ENCODE measurements around the gene TIMM10B. TPM values are rescaled to one million over a fixed set of nuclear protein-coding genes. Genes with fewer than 3 reads are reported as not detected.

The TIMM10B gene
- total RNA-seq, 2 experiments from 2014 or later: 40.2 to 41.3 TPM

DNA sequence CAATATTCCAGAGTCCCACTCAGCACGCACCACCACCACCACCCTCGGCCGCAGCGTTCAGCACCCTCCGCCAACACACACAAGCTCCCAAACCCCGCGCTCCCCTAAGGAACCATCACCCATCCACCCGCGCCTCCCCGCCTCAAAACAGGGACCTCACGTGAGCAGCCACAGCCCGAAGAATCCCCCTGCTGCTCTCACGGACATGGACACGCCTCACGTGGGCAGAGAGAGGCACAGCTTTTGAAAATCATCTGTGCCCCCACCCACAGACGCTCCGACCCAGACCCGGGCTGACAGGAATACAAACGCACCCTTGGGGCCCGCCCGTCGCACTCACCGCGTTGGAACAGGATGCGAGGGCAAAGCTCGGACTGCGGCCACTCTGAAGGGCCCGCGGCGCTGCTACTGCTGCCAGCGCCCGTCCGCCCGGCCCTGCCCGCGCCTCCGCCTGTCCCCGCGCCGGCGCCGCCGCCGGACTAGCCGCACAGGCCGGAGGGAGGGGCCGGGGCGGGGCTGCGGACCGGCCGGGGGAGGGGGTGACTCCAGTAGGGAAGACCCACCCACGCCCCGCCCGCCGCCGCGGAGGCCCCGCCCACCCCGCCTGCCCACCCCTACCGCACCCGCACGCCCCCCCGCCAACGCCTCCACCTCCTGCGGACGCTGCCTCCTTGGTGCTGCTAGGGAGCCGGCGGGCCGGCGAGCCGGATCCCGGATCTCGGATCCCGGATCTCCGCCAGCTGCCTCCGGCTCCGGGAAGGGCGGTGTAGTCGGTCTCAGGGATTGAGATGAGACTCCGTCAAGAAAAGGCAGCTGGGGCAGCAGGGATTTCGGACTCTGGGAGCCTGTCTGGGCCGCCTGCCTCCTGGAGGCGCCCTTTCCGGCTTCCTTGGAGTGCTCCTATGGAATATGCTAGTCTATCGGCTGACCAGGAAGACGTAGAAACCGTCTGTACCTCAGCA lies 7.6 kb upstream of the TIMM10B start, which contains the start of gene TRIM3:
TSS of gene TRIM3 (minus strand) at position 491 of the 962 bp plus-strand sequence. CDS start 8,246 bp downstream, outside the sequence.
- Mint-ChIP-seq H3K9me3 (no peaks in the 10 kb centered on the region), H3K4me1 (ENCODE audit: low read depth) (peaks cover 23% of the 10 kb centered on the region), H3K27ac (peak within 1 kb of the TSS; percentile 31), H3K27me3 (no peaks in the 10 kb centered on the region), H3K4me3 (peak within 1 kb of the TSS; percentile 80), H3K36me3 (peaks cover 11% of the 10 kb centered on the region)
- ChIA-PET CTCF (interaction anchor here (0.6 to 5.5 kb wide), 7 partner anchors 30 to 998 kb away, joined by 3 to 45 read pairs (median 4); partner anchors contain the start of gene MRPL17), POLR2A (interaction anchor here (0.8 to 1.3 kb wide), 6 partner anchors 30 to 139 kb away, joined by 3 to 4 read pairs (median 3); partner anchors contain the start of genes APBB1 and TAF10)
- intact Hi-C loops (cut with micrococcal nuclease): loop anchor here (5.0 kb wide), 1 partner anchor 36 kb away; no protein-coding TSS in a partner anchor
- peak; percentile 75 for DNase-seq

DNA sequence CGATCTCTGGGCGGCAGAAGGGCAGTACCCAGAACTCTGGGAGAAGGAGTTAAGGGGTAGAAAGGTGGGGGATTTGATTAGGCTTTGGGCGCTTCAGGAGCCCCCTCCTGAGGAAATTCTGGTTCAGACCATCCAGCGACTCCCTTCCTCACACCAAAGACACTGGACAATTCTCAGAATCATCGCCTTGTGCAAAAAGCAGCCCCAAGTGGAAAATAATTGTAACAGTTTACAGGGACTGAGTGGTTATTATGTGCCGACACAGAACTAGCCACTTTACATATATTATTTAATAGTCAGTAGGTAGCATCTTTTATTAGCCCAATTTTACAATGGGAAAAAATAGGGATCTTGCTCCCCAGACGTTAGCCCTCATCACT lies 6.9 kb upstream of the TIMM10B start:
- H3K4me1 Mint-ChIP-seq (ENCODE audit: low read depth): peaks cover 29% of the 10 kb centered on the region
- H3K27ac Mint-ChIP-seq: peak overlapping the region; percentile 31
- H3K4me3 Mint-ChIP-seq: peak overlapping the region; percentile 68
- H3K36me3 Mint-ChIP-seq: peaks cover 17% of the 10 kb centered on the region
- POLR2A ChIA-PET: interaction anchor here (0.8 to 0.9 kb wide), 2 partner anchors 61 to 138 kb away, joined by 3 read pairs; partner anchors contain the start of gene TAF10
- no peak for DNase-seq
- H3K27me3 Mint-ChIP-seq: no peaks in the 10 kb centered on the region
- CTCF ChIA-PET: interaction anchor here (5.5 kb wide), 1 partner anchor 95 kb away, joined by 45 read pairs; no protein-coding TSS in a partner anchor
- H3K9me3 Mint-ChIP-seq: no peaks in the 10 kb centered on the region
- intact Hi-C loops (cut with micrococcal nuclease): loop anchor here (5.0 kb wide), 1 partner anchor 37 kb away; no protein-coding TSS in a partner anchor

DNA sequence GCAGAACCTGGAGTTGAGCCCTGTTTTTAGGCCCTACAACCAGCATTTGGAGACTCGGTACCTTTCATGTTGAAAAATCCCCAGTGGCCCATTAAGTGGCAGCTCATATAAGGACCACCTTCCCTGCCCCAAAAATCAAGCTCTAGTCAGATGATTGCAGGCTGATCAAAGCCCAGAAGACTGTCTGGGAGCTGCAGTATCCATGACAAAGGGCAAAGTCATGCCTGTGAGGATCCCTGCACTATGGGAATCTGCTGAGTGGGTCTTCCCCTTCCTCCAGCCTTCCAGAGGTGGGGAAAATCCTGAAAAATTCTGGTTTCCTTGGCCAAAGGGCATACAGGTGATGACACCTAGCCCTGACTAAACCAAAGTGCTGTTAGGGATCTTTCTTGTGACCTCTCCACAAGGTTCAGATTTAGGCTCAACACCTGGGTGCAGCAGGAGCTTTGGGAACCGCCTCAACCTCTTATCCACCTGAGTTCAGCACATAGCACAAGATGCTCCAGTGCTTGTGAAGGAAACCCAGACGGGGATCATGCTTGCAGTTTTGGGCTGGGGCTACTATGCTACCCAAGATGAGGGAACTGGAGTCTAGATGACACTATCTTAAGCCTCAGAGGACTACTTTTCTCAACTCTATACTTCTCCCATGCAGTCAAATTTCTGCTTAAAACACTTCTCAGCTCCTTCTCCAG lies 6.3 kb upstream of the TIMM10B start:
- Mint-ChIP-seq H3K27me3 (no peaks in the 10 kb centered on the region), H3K27ac (no peak overlapping the region), H3K36me3 (peaks cover 21% of the 10 kb centered on the region), H3K9me3 (no peaks in the 10 kb centered on the region), H3K4me3 (peak overlapping the region; percentile 33), H3K4me1 (ENCODE audit: low read depth) (peaks cover 34% of the 10 kb centered on the region)
- ChIA-PET CTCF (interaction anchor here (1.0 to 5.5 kb wide), 3 partner anchors 31 to 95 kb away, joined by 3 to 45 read pairs (median 8); no protein-coding TSS in a partner anchor), POLR2A (interaction anchor here (0.8 kb wide), 1 partner anchor 138 kb away, joined by 3 read pairs; the partner anchor contains the start of gene TAF10)
- intact Hi-C loops (cut with micrococcal nuclease): loop anchor here (5.0 kb wide), 1 partner anchor 38 kb away; no protein-coding TSS in a partner anchor
- DNase-seq: peak; percentile 15

DNA sequence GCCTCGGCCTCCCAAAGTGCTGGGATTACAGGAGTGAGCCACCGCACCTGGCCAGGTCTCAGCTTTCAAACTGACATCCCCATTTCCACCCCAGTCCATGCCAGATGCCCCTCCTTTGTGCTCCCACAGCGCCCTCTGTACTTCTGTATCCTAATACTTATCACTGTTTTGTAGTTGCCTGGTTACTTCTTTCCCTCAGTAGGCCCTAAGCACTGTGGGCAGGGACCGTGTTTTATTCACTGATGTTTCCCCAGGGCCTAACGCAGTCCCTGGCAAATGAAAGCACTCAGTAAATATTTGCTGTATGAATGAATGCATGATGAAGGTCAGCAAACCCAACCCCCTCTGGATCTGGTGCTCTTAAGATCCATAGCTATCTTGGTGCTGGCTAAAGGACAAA lies 5.4 kb upstream of the TIMM10B start:
- DNase-seq: no peak
- intact Hi-C loops (cut with micrococcal nuclease): no loop called here
- Mint-ChIP-seq H3K9me3 (no peaks in the 10 kb centered on the region), H3K27ac (no peak overlapping the region), H3K4me1 (ENCODE audit: low read depth) (peaks cover 43% of the 10 kb centered on the region), H3K27me3 (no peaks in the 10 kb centered on the region), H3K36me3 (peaks cover 21% of the 10 kb centered on the region), H3K4me3 (no peak overlapping the region)
- ChIA-PET CTCF (interaction anchor here (1.0 to 5.5 kb wide), 4 partner anchors 32 to 96 kb away, joined by 3 to 45 read pairs (median 6); no protein-coding TSS in a partner anchor), POLR2A (no interaction called here)

DNA sequence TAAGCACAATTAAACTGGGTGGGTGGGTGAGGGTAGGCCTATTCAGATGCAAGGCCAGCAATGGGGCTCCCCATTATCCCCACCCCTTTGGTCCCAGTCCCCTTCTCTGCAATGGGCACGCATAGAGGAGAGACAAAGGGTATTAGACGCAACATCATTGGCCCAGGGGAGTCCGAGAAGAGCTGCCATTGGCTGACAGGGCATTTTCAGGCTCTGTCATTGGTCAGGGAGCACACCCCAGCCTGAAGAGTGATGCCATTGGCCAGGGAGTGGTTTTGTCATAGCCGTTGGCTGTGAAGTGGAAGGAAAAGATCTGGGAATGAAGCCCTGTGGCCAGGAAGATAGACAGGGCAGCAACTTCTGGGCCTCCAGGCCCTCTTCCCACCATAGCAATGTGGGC lies 4.7 kb upstream of the TIMM10B start:
- no peaks in the 10 kb centered on the region for H3K9me3 Mint-ChIP-seq
- POLR2A ChIA-PET: no interaction called here
- no peak overlapping the region for H3K27ac Mint-ChIP-seq
- no peak for DNase-seq
- H3K36me3 Mint-ChIP-seq: peaks cover 21% of the 10 kb centered on the region
- no peaks in the 10 kb centered on the region for H3K27me3 Mint-ChIP-seq
- CTCF ChIA-PET: interaction anchor here (1.4 to 5.5 kb wide), 2 partner anchors 35 to 97 kb away, joined by 3 to 45 read pairs; no protein-coding TSS in a partner anchor
- no peak overlapping the region for H3K4me3 Mint-ChIP-seq
- peaks cover 39% of the 10 kb centered on the region for H3K4me1 Mint-ChIP-seq (ENCODE audit: low read depth)
- intact Hi-C loops (cut with micrococcal nuclease): no loop called here

DNA sequence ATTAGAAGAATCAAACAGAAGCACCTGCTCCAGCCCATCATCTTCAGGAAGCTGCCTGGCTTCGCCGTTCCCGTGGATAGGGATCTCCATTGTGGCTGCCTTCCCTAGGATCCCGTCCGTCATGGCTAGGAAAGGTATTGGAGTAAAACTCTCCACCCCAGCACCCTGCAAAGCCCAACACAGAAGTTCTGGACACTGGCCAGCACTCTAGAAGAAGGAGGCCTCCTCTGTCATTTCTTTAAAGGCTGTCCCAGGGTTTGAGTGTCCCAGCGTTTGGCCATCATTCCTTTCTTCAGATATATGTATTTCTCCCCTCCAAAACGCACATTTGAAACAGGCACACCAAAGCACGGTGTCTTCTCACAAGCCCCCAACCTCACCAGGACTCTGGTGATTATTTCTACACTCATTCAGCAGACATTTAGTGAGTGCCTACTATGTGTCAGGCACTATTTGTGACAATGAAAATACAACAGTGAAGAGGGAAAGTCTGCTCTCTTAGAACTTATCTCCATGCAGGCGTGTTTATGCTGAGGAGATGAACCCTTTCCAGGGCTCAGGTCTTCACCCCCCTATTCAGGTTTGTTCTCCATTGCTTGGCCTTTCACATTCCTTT lies 894 bp upstream of the TIMM10B start:
- Mint-ChIP-seq H3K27ac (peak overlapping the region; percentile 96), H3K9me3 (no peaks in the 10 kb centered on the region), H3K4me1 (ENCODE audit: low read depth) (peaks cover 35% of the 10 kb centered on the region), H3K27me3 (no peaks in the 10 kb centered on the region), H3K4me3 (peak overlapping the region; percentile 91), H3K36me3 (peaks cover 35% of the 10 kb centered on the region)
- intact Hi-C loops (cut with micrococcal nuclease): loop anchor here (2.0 to 5.0 kb wide), 3 partner anchors 62 to 267 kb away; partner anchors contain the start of genes APBB1 and TAF10
- no peak for DNase-seq
- ChIA-PET POLR2A (no interaction called here), CTCF (interaction anchor here (1.7 to 3.6 kb wide), 2 partner anchors 101 to 138 kb away, joined by 7 to 25 read pairs; partner anchors contain the start of gene TPP1)

DNA sequence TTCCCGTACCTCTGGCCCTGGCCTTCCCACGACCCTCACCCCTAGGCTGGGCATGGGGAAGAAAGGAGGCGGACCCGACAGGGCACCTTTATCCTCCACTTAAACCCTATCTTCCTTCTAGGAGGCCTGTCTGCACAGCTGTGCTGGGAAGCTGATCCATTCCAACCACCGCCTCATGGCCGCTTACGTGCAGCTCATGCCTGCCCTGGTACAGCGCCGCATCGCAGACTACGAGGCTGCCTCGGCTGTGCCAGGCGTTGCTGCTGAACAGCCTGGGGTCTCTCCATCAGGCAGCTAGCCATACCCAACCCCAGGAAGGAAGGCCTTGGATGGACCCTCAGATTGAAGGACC lies 599 bp downstream of the TIMM10B start:
- ChIA-PET CTCF (interaction anchor here (0.8 to 3.6 kb wide), 13 partner anchors 24 to 273 kb away, joined by 3 to 25 read pairs (median 4); partner anchors contain the start of genes MRPL17 and TPP1), POLR2A (interaction anchor here (0.6 to 2.3 kb wide), 11 partner anchors 8 to 264 kb away, joined by 3 to 14 read pairs (median 4); partner anchors contain the start of genes APBB1, SMPD1 and TAF10)
- Mint-ChIP-seq H3K9me3 (no peaks in the 10 kb centered on the region), H3K4me1 (ENCODE audit: low read depth) (peaks cover 35% of the 10 kb centered on the region), H3K36me3 (peaks cover 33% of the 10 kb centered on the region), H3K4me3 (peak overlapping the region; percentile 91), H3K27ac (peak overlapping the region; percentile 96), H3K27me3 (no peaks in the 10 kb centered on the region)
- intact Hi-C loops (cut with micrococcal nuclease): loop anchor here (1.0 to 5.0 kb wide), 7 partner anchors 63 to 265 kb away; partner anchors contain the start of genes APBB1, FHIP1B, ILK and MRPL17
- DNase-seq: no peak

DNA sequence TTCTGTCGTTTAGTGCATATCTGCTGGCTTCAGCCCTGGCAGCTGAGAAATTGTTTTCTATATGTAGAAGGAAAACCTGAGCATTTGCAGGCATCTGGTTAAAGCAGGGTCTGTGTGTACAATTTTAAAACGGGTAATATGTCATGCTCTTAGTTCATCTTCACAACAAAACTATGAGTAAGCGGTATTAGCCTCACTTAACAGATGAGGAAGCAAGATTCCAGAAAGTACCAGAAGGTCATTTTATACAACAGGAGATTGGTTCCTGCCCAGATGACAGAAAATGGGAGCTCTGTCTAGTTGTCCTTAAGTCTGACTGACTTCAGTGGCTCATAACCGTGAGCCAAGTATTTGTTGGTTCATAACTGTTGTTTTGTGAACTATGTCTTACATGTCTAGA lies 1.1 kb downstream of the TIMM10B start:
- Mint-ChIP-seq H3K4me3 (peak overlapping the region; percentile 91), H3K9me3 (no peaks in the 10 kb centered on the region), H3K27ac (peak overlapping the region; percentile 96), H3K27me3 (no peaks in the 10 kb centered on the region), H3K36me3 (peaks cover 33% of the 10 kb centered on the region), H3K4me1 (ENCODE audit: low read depth) (peaks cover 35% of the 10 kb centered on the region)
- POLR2A ChIA-PET: interaction anchor here (0.6 to 2.3 kb wide), 7 partner anchors 8 to 219 kb away, joined by 3 to 14 read pairs (median 4); partner anchors contain the start of genes APBB1 and SMPD1
- DNase-seq: no peak
- CTCF ChIA-PET: interaction anchor here (1.2 to 5.0 kb wide), 10 partner anchors 23 to 272 kb away, joined by 3 to 25 read pairs (median 6); partner anchors contain the start of genes MRPL17 and TPP1
- intact Hi-C loops (cut with micrococcal nuclease): loop anchor here (5.0 kb wide), 1 partner anchor 265 kb away; no protein-coding TSS in a partner anchor

DNA sequence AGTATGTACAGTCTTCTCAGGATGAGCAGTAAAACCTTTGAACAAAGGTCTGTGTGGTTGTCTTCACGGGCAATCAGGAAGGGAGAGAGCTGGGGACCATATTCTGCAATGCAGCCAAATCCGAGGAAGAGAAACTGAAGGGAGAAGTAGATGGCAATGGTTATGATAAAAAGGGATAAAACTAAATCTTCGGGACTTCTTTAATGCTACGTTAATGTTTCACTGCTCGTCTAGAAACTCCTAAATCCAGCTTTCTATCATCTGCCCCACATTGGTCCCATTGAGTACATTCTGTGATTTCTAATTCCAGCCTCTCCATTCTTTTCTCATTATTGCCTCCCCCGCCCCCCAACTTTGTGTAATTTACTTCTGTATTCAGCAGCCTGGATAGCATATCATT lies 1.7 kb downstream of the TIMM10B start:
- H3K9me3 Mint-ChIP-seq: no peaks in the 10 kb centered on the region
- intact Hi-C loops (cut with micrococcal nuclease): loop anchor here (5.0 kb wide), 1 partner anchor 264 kb away; no protein-coding TSS in a partner anchor
- peak overlapping the region; percentile 91 for H3K4me3 Mint-ChIP-seq
- CTCF ChIA-PET: interaction anchor here (1.2 to 5.0 kb wide), 5 partner anchors 23 to 272 kb away, joined by 3 to 25 read pairs (median 10); partner anchors contain the start of gene MRPL17
- POLR2A ChIA-PET: interaction anchor here (2.3 kb wide), 1 partner anchor 92 kb away, joined by 14 read pairs; the partner anchor contains the start of gene SMPD1
- H3K27ac Mint-ChIP-seq: peak overlapping the region; percentile 96
- peaks cover 35% of the 10 kb centered on the region for H3K4me1 Mint-ChIP-seq (ENCODE audit: low read depth)
- no peak for DNase-seq
- H3K36me3 Mint-ChIP-seq: peaks cover 28% of the 10 kb centered on the region
- H3K27me3 Mint-ChIP-seq: no peaks in the 10 kb centered on the region

DNA sequence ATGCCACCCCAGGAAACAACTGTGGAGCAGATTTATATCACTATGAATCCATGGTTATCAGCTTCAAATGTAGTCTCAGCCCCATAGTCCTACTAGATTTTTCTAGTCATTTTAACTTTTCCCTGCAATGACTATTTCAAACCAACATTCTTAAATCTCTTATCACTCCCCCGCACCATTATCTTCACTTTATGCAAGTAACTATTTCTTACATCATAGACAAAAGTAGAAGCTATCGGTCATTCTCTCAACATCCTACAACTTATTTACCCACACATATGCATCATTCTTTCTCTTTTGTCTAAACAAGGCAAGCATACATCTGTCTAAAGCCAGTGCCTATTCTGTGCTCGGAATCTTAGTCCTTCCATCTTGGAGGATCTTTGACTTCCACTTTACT lies 4.4 kb downstream of the TIMM10B start:
- H3K36me3 Mint-ChIP-seq: peaks cover 20% of the 10 kb centered on the region
- H3K27me3 Mint-ChIP-seq: no peaks in the 10 kb centered on the region
- H3K4me3 Mint-ChIP-seq: no peak overlapping the region
- H3K27ac Mint-ChIP-seq: no peak overlapping the region
- CTCF ChIA-PET: interaction anchor here (1.1 to 5.0 kb wide), 3 partner anchors 20 to 106 kb away, joined by 3 to 21 read pairs (median 8); no protein-coding TSS in a partner anchor
- peaks cover 17% of the 10 kb centered on the region for H3K4me1 Mint-ChIP-seq (ENCODE audit: low read depth)
- POLR2A ChIA-PET: interaction anchor here (1.0 kb wide), 1 partner anchor 95 kb away, joined by 3 read pairs; the partner anchor contains the start of gene SMPD1
- intact Hi-C loops (cut with micrococcal nuclease): no loop called here
- no peaks in the 10 kb centered on the region for H3K9me3 Mint-ChIP-seq
- DNase-seq: no peak

All from activated CD4-positive, alpha-beta memory T cell treated with anti-CD3 and anti-CD28 coated beads for 36 hours (primary cell).